BLaER1 (cell line): ENCODE results near the gene LYRM2.

ENCODE experiments used
- H3K27ac ChIP-seq: shearing (Covaris generic); formaldehyde crosslinking; 2 replicates; pipeline ENCODE4 v1.8.1; 2022
- H3K27me3 ChIP-seq: shearing (Covaris generic); formaldehyde crosslinking; 2 replicates; pipeline ENCODE4 v1.8.1; 2022
- H3K36me3 ChIP-seq: shearing (Covaris generic); formaldehyde crosslinking; 2 replicates; pipeline ENCODE4 v1.8.1; 2022
- H3K4me1 ChIP-seq: shearing (Covaris generic); formaldehyde crosslinking; 2 replicates; pipeline ENCODE4 v1.8.1; 2022
- H3K4me2 ChIP-seq: shearing (Covaris generic); formaldehyde crosslinking; 2 replicates; pipeline ENCODE4 v1.8.1; 2022
- H3K4me3 ChIP-seq: shearing (Covaris generic); formaldehyde crosslinking; 2 replicates; pipeline ENCODE4 v1.8.1; 2022
- H3K9ac ChIP-seq: shearing (Covaris generic); formaldehyde crosslinking; 2 replicates; pipeline ENCODE4 v1.8.1; 2022
- H3K9me3 ChIP-seq: shearing (Covaris generic); formaldehyde crosslinking; 2 replicates; pipeline ENCODE4 v1.8.1; 2022
- H4K20me1 ChIP-seq: shearing (Covaris generic); formaldehyde crosslinking; 2 replicates; pipeline ENCODE4 v1.8.1; 2022
- Cebpa-rat ChIP-seq: shearing (Covaris generic); IDR thresholded peaks from 2 replicates; pipeline ENCODE4 v1.8.1; 2022

The LYRM2 gene

GRCh38 chr6:89597988-89598387 is 40.6 kb downstream of the LYRM2 start:
- Histone ChIP-seq H3K4me2 (no peak overlapping the region), H4K20me1 (no peaks in the 10 kb centered on the region), H3K4me3 (no peak overlapping the region), H3K9ac (no peak overlapping the region), H3K9me3 (no peaks in the 10 kb centered on the region), H3K4me1 (peaks cover 8% of the 10 kb centered on the region; the same call in 1 of the 2 replicates), H3K36me3 (no peaks in the 10 kb centered on the region), H3K27ac (no peak overlapping the region), H3K27me3 (no peaks in the 10 kb centered on the region)
- 0 out of 2 replicates have a peak, but pooled peaks have one; percentile 19 for TF ChIP-seq Cebpa-rat

GRCh38 chr6:89597372-89597771 is 41.2 kb downstream of the LYRM2 start:
- Histone ChIP-seq H3K4me1 (peaks cover 8% of the 10 kb centered on the region; the same call in 1 of the 2 replicates), H3K9me3 (no peaks in the 10 kb centered on the region), H3K27me3 (no peaks in the 10 kb centered on the region), H4K20me1 (no peaks in the 10 kb centered on the region), H3K36me3 (no peaks in the 10 kb centered on the region), H3K4me2 (no peak overlapping the region), H3K9ac (no peak overlapping the region), H3K4me3 (no peak overlapping the region), H3K27ac (no peak overlapping the region)
- no peak for TF ChIP-seq Cebpa-rat

- Histone ChIP-seq H3K4me3 (no peak overlapping the region), H3K9ac (no peak overlapping the region), H3K36me3 (no peaks in the 10 kb centered on the region), H4K20me1 (no peaks in the 10 kb centered on the region), H3K27me3 (no peaks in the 10 kb centered on the region), H3K4me1 (peaks cover 8% of the 10 kb centered on the region; the same call in 1 of the 2 replicates), H3K9me3 (no peaks in the 10 kb centered on the region), H3K27ac (no peak overlapping the region), H3K4me2 (no peak overlapping the region)
- no peak for TF ChIP-seq Cebpa-rat
Measured at GRCh38 chr6:89596484-89596883, 42.1 kb downstream of the LYRM2 start.

GRCh38 chr6:89596056-89596455 is 42.5 kb downstream of the LYRM2 start:
- H3K27ac ChIP-seq = no peak overlapping the region
- no peak for TF ChIP-seq Cebpa-rat
- no peaks in the 10 kb centered on the region for H4K20me1 ChIP-seq
- peaks cover 8% of the 10 kb centered on the region; the same call in 1 of the 2 replicates for H3K4me1 ChIP-seq
- no peak overlapping the region for H3K9ac ChIP-seq
- no peak overlapping the region for H3K4me3 ChIP-seq
- H3K36me3 ChIP-seq = no peaks in the 10 kb centered on the region
- H3K9me3 ChIP-seq = no peaks in the 10 kb centered on the region
- no peaks in the 10 kb centered on the region for H3K27me3 ChIP-seq
- H3K4me2 ChIP-seq = no peak overlapping the region

- no peaks in the 10 kb centered on the region for H3K9me3 ChIP-seq
- no peak overlapping the region for H3K4me2 ChIP-seq
- TF ChIP-seq Cebpa-rat = no peak
- H3K27me3 ChIP-seq = no peaks in the 10 kb centered on the region
- no peaks in the 10 kb centered on the region for H3K36me3 ChIP-seq
- H3K4me1 ChIP-seq = no peaks in the 10 kb centered on the region
- no peak overlapping the region for H3K27ac ChIP-seq
- H3K4me3 ChIP-seq = no peak overlapping the region
- H4K20me1 ChIP-seq = no peaks in the 10 kb centered on the region
- no peak overlapping the region for H3K9ac ChIP-seq
Measured at GRCh38 chr6:89591745-89592144, 46.8 kb downstream of the LYRM2 start.

GRCh38 chr6:89590133-89590532 is 48.4 kb downstream of the LYRM2 start:
- Histone ChIP-seq H3K4me2 (no peak overlapping the region), H3K27ac (no peak overlapping the region), H3K36me3 (no peaks in the 10 kb centered on the region), H4K20me1 (no peaks in the 10 kb centered on the region), H3K4me3 (no peak overlapping the region), H3K9ac (no peak overlapping the region), H3K9me3 (no peaks in the 10 kb centered on the region), H3K27me3 (no peaks in the 10 kb centered on the region), H3K4me1 (no peaks in the 10 kb centered on the region)
- TF ChIP-seq Cebpa-rat = no peak

- no peak overlapping the region for H3K27ac ChIP-seq
- no peak overlapping the region for H3K9ac ChIP-seq
- no peak overlapping the region for H3K4me3 ChIP-seq
- no peaks in the 10 kb centered on the region for H4K20me1 ChIP-seq
- no peaks in the 10 kb centered on the region for H3K27me3 ChIP-seq
- H3K36me3 ChIP-seq = no peaks in the 10 kb centered on the region
- no peaks in the 10 kb centered on the region for H3K4me1 ChIP-seq
- H3K4me2 ChIP-seq = no peak overlapping the region
- H3K9me3 ChIP-seq = no peaks in the 10 kb centered on the region
- TF ChIP-seq Cebpa-rat = no peak
Measured at GRCh38 chr6:89589297-89590025, 49.1 kb downstream of the LYRM2 start.

DNA sequence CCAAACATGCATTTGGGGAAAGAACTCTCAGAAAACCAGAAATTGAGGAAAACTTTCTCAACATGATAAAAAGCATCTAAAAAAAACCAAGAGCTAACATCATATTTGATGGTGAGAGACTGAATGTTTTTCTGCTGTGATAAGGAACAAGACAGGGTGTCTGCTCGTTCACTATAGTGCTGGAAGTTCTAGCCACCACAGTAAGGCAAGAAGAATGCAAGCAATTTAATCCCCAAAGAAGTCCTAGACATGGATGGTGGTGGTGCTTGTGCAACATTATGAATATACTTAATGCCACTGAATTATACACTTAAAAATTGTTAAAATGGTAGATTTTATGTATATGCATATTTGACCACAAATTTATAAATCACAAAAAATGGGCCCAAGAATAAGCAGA is 53.4 kb downstream of the LYRM2 start:
- Histone ChIP-seq H3K27me3 (no peaks in the 10 kb centered on the region), H3K4me2 (no peak overlapping the region), H4K20me1 (no peaks in the 10 kb centered on the region), H3K4me3 (no peak overlapping the region), H3K9me3 (no peaks in the 10 kb centered on the region), H3K4me1 (no peaks in the 10 kb centered on the region), H3K27ac (no peak overlapping the region), H3K36me3 (no peaks in the 10 kb centered on the region), H3K9ac (no peak overlapping the region)
- TF ChIP-seq Cebpa-rat = no peak

DNA sequence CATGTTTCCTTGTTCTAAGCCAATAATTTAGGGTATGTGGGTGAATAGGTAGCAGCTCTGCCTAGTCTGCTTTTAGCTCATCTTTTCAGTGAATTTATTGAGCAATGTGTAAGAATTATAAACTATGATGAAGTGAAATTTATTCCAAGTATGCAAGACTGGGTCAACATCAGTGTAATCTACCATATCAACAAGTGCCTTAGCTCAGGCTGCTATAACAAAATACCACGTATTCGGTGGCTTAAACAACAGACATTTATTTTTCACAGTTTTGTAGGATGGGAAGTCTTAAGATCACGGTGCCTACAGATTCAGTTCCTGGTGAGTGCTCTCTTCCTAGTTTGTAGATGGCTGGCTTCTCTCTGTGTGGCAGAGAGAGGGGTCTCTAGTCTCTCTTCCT is 54.0 kb downstream of the LYRM2 start:
- no peak for TF ChIP-seq Cebpa-rat
- Histone ChIP-seq H4K20me1 (no peaks in the 10 kb centered on the region), H3K9me3 (no peaks in the 10 kb centered on the region), H3K36me3 (no peaks in the 10 kb centered on the region), H3K4me1 (no peaks in the 10 kb centered on the region), H3K9ac (no peak overlapping the region), H3K27ac (no peak overlapping the region), H3K27me3 (no peaks in the 10 kb centered on the region), H3K4me2 (no peak overlapping the region), H3K4me3 (no peak overlapping the region)

DNA sequence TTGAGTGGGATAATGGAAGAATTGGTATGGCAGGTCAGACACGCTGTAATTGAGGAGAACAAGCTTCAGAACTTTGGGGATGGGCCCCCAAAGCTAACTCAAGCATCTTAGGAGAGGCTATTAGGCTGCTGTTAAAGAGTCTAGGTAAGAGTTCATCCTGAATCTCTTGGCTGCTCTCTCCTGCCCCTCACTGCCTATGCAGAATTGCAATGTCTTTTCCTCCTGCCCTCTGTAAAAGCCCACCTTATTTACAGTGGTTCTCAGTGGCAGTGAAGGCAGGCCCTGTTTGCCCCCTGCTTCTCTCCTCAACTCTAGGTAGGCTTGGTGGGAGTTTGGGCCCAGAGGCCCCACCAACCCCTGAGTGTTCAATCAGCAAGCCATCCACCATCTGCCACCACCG is 55.0 kb downstream of the LYRM2 start:
- Histone ChIP-seq H3K4me1 (no peaks in the 10 kb centered on the region), H3K27me3 (no peaks in the 10 kb centered on the region), H3K4me3 (no peak overlapping the region), H3K9me3 (no peaks in the 10 kb centered on the region), H3K4me2 (no peak overlapping the region), H3K27ac (no peak overlapping the region), H3K36me3 (no peaks in the 10 kb centered on the region), H3K9ac (no peak overlapping the region), H4K20me1 (no peaks in the 10 kb centered on the region)
- TF ChIP-seq Cebpa-rat = no peak
